C1 segment of cervical spinal cord (tissue), 14 donors: ENCODE results near the gene CXCL10.

Source experiments
- DNase-seq, 14 donors: peaks; one replicate each; lab custom pipeline; 2025; lab: John Stamatoyannopoulos, UW

Gene CXCL10

DNA sequence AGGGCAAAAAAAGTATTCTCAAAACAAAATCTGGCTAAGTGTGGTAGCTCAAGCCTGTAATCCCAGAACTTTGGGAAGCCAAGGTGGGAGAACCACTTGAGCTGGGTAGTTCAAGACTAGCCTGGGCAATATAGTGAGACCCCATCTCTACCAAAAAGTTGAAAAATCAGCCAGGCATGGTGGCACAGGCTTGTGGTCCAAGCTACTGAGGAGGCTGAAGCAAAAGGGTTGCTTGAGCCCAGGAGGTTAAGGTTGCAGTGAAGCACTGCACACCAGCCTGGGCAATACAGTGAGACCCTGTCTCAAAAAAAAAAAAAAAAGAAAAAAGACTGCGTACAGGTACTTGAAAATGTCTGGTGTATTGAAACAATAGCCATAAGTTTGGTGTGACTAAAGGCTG is 30.8 kb downstream of the CXCL10 start:
- DNase-seq: no peak

DNA sequence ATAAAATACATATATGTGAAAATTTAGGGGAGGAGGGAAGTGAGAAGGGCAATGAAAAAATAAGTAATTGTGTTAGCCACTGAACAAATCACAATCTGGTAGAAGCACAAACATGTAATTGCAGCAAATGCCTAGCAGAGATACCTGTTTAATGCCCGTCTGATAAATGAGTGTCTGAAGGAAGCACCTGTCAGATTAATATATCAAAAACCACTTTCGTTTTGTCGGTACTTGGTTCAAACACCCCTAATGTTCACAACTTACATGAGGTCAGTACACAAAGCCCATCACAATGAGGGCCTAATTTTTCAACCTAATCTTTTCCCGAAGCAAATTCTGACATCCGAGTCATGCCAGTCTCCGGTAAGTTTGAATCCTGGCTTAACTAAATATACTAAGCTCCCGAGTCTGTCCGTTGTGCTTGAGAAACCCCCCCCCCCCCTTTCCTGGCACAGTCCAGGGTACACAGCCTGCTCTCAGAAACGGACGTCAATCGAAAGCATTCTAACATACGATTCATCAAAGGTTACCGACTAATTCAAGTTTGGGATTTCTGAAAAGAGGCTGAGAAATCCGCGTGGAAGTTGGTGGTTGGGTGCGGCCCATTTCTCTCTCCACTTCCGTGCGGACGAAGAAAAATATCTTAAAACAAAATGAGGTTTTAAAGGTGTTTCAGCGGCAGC is 33.3 kb downstream of the CXCL10 start:
- DNase-seq: no peak

- no peak for DNase-seq
Observed at GRCh38 chr4:75985116-75985515, 38.2 kb downstream of the CXCL10 start.

DNA sequence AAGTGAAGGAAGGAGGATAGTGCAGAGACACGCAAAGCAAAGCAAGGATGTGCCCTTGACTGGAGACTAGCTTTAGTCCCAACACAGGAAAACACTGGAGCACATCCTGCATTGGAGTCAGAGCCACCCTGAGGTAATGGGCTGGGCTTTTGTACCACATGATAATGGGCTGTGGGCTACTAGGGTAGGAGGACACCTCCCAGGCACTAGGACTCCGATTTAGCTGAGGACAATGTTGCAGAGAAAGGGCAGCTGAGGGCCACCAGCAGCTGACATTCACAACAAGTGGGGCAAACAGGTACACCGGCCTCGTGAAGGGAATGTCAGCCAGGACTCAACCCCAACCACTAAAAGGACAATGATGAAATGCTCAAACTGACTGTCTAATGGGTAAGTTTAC is 42.7 kb downstream of the CXCL10 start:
- no peak for DNase-seq

DNA sequence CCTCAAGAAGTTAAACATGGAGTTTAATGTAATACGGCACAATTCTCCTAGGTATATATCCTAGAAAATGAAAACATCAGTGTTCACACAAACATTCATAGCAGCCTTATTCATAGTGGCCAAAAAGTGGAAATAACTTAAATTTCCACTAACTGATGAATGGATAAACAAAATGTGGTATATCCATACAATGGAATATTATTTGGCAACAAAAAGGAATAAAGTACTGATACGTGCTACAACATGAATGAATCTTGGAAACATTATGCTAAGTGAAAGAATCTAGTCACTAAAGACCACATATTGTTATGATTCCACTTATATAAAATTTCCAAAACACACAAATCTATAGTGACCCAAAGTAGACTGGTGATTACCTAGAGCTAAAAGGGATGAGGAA is 47.1 kb downstream of the CXCL10 start:
- DNase-seq: no peak

DNA sequence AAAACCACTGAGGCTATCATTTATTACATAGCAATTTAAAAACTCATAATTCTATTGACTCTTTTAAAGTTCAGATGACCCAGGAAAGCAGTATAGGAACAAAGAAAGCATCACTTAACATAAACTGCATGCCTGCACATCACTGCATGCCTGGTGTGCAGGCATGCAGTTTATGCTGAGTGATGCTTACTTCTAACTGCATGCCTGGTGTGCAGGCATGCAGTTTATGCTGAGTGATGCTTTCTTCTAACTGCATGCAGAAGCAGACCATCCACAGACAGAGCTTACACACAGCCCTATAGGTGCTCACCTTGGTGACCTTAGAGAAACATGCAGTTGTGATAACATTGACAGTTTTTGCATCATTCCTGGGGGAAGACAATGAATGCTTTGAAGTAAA is 49.5 kb downstream of the CXCL10 start:
- no peak for DNase-seq
